BJ (cell line): Measurements from ENCODE around the gene PLBD2. TPM values are rescaled to one million over a fixed set of nuclear protein-coding genes. Genes with fewer than 3 reads are reported as not detected.

Source experiments
- CTCF ChIA-PET: fragments of 350-600 bp; formaldehyde crosslinking; extraction: SDS; loops from one replicate; lab custom pipeline; 2021; ENCODE audit warnings: antibody characterized with exemption, inconsistent platforms; lab: Yijun Ruan, JAX
- POLR2A ChIA-PET: fragments of 300-600 bp; sonication (Branson Sonifier 250); formaldehyde crosslinking; extraction: SDS; loops from one replicate; lab custom pipeline; 2021; ENCODE audit warnings: antibody characterized with exemption; lab: Charles Lee
- DNase-seq: peaks from one replicate; pipeline ENCODE4 v3.0.0-alpha.2; 2011; ENCODE audit warnings: low read depth
- H3K27me3 ChIP-seq: 2 replicates; pipeline ENCODE4 v1.6.0; 2011; ENCODE audit warnings: low read length; ENCODE audit not compliant: control insufficient read depth, insufficient read depth
- H3K36me3 ChIP-seq: 2 replicates; pipeline ENCODE4 v1.5.1; 2011; ENCODE audit warnings: low read length; ENCODE audit not compliant: control insufficient read depth, insufficient read depth
- H3K4me3 ChIP-seq: 2 replicates; pipeline ENCODE4 v1.5.1; 2011; ENCODE audit warnings: low read depth, mild to moderate bottlenecking, control low read depth, low read length
- polyA plus RNA-seq: library from polyadenylated mRNA; depleted of rRNA; stranded (reverse); fragments of >200 nt; gene quantifications from 2 replicates; pipeline ENCODE4 v1.2.3, GENCODE V29; 2011
- TF ChIP-seq, protein P1 (sequence below): IDR thresholded peaks from 2 replicates; pipeline ENCODE4 v1.5.1; 2011; ENCODE audit warnings: low read depth, mild to moderate bottlenecking, control low read depth, inconsistent platforms, low read length, moderate library complexity; ENCODE audit not compliant: insufficient read depth

PLBD2 gene
- polyA plus RNA-seq, 1 experiment: 30.9 TPM

DNA sequence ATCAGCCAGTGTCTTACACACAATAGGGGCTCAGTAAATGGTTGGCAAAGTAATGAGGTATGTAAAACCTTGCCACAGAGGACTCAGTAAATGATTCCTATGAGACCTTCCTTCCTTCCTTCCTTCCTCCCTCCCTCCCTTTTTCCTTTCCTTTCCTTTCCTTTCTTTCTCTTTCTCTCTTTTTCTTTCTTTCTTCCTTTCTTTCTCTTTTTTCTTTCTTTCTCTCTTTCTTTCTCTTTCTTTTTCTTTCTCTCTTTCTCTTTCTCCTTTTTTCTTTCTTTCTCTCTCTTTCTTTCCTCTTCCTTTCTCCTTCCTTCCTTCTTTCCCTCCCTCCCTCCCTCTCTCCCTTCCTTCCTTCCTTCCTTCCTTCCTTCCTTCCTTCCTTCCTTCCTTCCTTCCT, 37.8 kb downstream of the PLBD2 start:
- no peak overlapping the region for H3K4me3 ChIP-seq
- H3K27me3 ChIP-seq: no peaks in the 10 kb centered on the region
- no peaks in the 10 kb centered on the region; the same call in 1 of the 2 replicates for H3K36me3 ChIP-seq
- ChIA-PET POLR2A (no interaction called here), CTCF (no interaction called here)
- TF ChIP-seq, protein P1, sequence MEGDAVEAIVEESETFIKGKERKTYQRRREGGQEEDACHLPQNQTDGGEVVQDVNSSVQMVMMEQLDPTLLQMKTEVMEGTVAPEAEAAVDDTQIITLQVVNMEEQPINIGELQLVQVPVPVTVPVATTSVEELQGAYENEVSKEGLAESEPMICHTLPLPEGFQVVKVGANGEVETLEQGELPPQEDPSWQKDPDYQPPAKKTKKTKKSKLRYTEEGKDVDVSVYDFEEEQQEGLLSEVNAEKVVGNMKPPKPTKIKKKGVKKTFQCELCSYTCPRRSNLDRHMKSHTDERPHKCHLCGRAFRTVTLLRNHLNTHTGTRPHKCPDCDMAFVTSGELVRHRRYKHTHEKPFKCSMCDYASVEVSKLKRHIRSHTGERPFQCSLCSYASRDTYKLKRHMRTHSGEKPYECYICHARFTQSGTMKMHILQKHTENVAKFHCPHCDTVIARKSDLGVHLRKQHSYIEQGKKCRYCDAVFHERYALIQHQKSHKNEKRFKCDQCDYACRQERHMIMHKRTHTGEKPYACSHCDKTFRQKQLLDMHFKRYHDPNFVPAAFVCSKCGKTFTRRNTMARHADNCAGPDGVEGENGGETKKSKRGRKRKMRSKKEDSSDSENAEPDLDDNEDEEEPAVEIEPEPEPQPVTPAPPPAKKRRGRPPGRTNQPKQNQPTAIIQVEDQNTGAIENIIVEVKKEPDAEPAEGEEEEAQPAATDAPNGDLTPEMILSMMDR: no peak
- no peak for DNase-seq

DNA sequence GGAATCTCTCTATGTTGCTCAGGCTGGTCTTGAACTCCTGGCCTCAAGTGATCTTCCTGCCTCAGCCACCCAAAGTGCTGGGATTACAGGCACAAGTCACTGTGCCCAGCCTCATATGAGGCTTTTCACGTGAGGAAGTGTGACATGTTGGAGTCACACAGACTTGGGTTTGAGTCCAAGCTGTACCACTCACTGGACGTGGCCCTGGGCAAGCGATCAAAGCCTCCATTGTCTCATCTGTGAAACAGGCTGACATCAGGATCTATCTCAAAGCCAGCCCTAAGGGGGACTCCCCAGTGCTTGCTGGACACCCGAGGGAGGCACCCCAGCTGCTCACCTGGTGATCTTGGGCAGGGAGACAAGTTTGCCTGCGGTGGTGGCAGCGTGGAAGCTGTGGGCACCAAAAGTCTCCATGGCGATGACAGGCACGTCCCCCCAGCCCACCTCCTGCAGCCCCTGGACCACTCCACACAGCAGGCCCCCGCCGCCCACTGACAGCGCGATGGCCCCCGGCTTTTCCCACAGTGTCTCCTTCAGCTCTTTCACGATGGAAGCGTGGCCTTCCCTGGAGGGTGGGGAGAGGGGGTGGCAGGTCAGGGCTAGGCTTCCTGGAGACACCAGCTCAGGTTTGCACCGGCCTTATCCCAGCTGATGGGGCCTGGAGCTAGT, 38.6 kb downstream of the PLBD2 start:
- POLR2A ChIA-PET: no interaction called here
- no peaks in the 10 kb centered on the region; the same call in 1 of the 2 replicates for H3K36me3 ChIP-seq
- DNase-seq: no peak
- H3K4me3 ChIP-seq: no peak overlapping the region
- TF ChIP-seq, protein P1: no peak
- H3K27me3 ChIP-seq: no peaks in the 10 kb centered on the region
- CTCF ChIA-PET: no interaction called here

- DNase-seq: no peak
- TF ChIP-seq, protein P1: no peak
- H3K4me3 ChIP-seq: no peak overlapping the region
- ChIA-PET POLR2A (no interaction called here), CTCF (no interaction called here)
- H3K36me3 ChIP-seq: no peaks in the 10 kb centered on the region; the same call in 1 of the 2 replicates
- H3K27me3 ChIP-seq: no peaks in the 10 kb centered on the region
Measured at GRCh38 chr12:113397497-113398197, 39.3 kb downstream of the PLBD2 start.

DNA sequence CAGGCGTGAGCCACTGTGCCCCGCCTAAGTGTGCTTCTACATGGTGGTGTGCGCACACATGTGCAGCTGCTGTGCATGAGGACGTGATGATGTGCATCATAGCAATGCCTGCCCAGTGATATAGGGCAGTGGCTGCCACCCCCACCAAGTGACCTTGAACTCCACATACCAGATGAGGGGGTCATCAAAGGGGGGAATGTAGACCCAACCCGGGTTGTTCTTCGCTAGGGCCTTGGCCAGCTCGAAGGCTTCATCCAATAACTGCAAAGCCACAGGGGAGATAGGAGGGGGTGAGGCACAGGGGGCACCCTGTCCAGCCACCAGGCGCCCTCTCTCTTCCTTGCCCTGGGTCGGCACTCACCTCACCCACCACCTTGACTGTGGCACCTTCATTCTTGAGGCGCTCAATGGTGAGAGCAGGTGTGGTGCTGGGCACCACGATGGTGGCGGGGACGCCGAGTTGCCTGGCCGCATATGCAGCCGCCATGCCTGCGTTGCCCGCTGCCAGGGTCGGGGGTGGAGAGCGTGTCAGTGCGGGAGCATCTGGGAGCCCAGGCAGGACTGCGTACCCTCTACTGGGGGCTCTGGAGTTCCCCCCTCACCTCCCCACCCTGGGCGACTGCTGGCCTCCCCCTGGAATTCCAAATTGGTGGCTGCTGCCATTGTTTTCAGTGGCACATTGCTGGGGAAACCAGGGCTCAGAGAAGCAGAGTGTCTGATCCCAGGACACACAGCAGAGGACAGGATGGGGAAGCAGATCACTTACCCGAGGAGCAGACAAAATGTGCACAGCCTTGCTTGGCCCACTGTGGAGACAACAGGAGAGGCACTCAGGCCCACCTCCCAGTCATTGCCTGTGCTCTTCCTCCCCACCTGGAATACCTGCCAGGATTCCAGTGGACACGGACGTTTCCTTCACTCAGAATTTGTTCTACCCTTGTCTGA, 40.2 kb downstream of the PLBD2 start:
- Histone ChIP-seq H3K4me3 (no peak overlapping the region), H3K27me3 (no peaks in the 10 kb centered on the region), H3K36me3 (no peaks in the 10 kb centered on the region)
- TF ChIP-seq, protein P1: no peak
- ChIA-PET CTCF (no interaction called here), POLR2A (no interaction called here)
- no peak for DNase-seq

DNA sequence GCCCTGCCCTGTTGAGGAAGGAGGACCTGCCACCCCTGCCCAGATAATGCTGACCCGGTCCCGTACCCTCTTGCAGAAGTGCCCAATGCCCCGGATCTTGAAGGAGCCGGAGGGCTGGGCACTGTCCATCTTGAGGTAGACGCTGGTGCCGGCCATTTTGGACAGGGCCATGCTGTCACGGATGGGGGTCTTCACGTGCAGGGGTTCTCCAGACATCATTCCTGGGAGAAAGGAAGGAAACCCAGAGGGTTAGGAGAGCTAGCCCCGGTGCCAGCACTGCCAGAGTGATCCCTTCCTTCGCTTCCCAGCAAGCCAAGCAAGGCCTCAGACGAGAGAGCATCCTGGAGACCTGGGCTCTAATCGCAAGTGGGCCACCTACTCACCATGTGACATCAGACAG, 41.1 kb downstream of the PLBD2 start:
- Histone ChIP-seq H3K4me3 (no peak overlapping the region), H3K27me3 (no peaks in the 10 kb centered on the region), H3K36me3 (no peaks in the 10 kb centered on the region)
- ChIA-PET CTCF (no interaction called here), POLR2A (no interaction called here)
- DNase-seq: no peak
- TF ChIP-seq, protein P1: no peak
